Anterior cingulate cortex (tissue), 58 donors: ENCODE results near the gene CDH4.

Source experiments
- DNase-seq, 58 donors: peaks; one replicate each; lab custom pipeline; 2025; lab: John Stamatoyannopoulos, UW

CDH4 gene

DNA sequence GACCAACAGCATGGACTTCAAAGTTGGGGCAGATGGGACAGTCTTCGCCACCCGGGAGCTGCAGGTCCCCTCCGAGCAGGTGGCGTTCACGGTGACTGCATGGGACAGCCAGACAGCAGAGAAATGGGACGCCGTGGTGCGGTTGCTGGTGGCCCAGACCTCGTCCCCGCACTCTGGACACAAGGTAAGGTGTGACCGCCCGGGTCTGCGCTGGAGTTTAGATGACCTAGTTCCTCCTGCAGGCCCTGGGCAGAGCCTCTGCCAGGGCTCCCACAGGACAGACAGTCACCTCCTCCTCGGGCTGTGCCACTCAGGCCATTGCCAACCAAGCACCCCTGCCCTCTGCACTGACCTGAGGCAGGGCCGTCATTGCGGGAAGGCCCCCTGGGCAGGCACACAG, 491.5 kb downstream of the CDH4 start:
- no peak for DNase-seq

- DNase-seq, result no peak
Measured at GRCh38 chr20:61744691-61745396, 492.8 kb downstream of the CDH4 start.

DNA sequence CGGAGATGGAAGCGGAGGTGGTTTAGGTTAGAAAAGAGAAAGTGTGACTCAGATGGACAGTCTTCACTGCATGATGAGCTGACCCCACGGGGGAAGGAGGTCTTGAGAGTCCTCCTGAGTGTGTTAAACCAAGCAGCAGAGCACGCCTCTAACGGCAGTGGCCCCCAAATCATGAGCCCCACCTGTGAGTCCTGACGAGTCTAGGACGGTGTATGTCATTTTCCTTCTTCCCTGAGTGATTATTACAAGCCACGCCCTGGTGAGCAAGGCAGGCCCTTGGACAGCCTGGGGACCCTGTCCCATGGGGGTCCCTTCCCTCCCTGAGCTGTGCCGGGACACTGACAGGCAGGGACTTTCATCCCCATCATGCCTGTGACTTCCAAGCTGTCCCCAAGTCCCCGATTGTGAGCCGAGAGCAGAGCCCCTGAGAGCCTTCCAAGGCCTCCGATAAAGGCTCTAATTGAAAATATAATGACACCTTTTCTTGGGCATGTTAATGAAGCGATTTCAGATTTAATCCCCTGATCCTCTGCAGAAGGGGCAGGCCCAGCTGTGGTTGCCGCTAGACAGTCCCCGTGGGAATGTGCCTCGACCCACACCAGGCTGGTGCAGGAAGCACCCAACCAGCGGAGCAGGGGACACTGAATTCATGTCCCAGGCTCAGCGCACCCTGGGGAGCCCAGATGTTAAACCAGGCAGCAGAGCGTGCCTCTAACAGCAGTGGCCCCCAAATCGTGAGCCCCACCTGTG, 493.5 kb downstream of the CDH4 start:
- DNase-seq, result no peak

DNA sequence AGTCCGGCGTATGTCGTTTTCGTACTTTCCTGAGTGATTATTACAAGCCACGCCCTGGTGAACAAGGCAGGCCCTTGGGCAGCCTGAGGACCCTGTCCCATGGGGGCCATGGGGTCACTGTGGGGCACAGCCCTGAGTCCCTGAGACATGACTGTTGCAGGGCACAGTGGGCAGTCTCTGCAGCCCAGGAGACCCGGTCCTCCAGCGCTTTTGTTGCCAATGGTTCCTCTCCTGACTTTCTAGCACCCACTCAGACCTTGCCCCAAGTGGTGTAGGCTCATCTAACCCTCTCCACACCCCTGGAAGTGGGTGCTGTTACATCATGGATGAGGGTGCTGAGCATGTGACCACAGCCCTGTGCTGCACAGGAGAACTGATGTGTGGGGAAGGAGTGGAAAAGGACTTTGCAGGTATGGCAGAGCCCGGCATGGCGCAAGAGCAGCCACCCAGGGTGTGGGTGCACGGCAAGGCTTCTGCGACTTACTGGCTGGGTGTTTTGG, 494.1 kb downstream of the CDH4 start:
- no peak for DNase-seq

DNA sequence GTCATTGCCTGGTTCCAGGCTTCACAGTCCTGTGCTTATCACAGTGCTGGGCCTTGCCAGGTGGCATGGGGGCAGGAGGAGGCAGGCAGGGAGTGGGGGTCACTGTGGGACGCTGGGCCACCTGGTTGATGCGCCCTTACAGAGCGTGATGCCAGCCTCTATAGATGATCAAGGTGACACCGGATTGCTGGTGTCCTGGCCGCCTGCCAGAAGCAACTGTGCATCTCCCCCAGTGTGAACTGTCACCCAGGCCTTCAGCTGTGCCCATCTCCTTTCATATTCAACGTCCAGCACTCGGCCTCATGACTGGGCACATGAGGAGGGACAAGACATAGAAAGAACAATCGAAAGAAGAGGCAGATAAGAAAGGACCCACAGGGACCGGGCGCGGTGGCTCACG, 494.7 kb downstream of the CDH4 start:
- DNase-seq, result no peak

DNA sequence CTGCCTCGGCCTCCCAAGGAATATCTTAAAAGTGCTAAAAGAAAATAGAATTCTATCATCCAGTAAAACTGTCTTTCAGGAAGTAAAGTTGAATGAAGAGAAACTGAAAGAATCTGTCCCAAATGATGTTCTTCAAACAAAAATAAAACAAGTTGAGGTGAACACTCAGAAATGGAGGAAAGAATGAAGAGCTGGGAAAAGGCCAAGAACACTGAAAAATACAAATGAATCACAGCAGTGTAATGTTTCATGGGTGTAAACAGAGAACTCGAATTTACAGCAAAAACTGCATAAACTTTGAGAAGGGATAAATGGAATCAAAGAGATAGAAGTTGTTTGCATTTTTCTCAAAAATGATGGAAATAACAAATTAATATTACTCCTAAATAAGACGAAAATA, 496.3 kb downstream of the CDH4 start:
- no peak for DNase-seq

DNA sequence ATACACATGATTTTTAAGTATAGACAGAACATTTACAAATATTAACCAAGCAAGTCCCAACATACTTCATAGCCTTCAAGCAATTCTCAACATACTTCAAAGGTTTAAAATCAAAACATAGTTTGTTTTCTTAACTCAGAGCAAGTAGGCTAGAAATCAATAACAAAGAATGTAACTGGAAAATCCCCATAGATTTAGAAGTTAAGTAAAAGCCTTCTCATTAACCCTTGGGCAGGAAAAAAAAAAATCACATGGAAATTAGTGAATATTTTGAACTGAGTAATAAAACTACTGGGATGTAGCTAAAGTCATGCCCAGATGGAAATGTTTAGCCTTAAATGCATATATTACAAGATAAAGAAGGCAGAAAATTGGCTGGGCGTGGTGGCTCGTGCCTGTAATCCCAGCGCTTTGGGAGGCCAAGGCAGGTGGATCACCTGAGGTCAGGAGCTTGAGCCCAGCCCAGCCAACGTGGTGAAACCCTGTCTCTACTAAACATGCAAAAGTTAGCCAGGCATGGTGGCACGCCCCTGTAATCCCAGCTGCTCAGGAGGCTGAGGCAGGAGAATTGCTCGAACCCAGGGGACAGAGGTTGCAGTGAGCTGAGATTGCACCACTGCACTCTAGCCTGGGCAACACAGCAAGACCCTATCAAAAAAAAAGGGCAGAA, 497.5 kb downstream of the CDH4 start:
- DNase-seq, result no peak

- no peak for DNase-seq
Measured at GRCh38 chr20:61750093-61750492, 498.0 kb downstream of the CDH4 start.

DNA sequence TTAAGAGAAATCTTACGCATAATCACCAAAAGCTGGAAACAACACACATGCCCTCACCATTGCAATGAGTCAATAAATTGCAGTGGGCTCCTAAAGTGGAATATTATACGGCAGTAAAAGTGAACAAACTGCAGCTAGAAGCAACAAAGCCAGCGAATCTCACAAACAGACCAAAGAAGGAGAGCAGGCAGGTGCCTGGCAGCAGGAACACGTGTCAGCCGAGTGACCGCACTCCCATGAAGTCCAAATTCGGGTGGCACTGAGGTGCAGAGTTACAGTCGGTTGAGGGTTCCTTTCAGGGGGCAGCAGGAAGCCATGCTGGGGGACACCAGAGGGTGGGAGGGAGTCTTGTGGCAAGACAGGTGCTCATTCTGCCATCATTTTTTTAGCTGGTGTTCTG, 500.5 kb downstream of the CDH4 start:
- no peak for DNase-seq

DNA sequence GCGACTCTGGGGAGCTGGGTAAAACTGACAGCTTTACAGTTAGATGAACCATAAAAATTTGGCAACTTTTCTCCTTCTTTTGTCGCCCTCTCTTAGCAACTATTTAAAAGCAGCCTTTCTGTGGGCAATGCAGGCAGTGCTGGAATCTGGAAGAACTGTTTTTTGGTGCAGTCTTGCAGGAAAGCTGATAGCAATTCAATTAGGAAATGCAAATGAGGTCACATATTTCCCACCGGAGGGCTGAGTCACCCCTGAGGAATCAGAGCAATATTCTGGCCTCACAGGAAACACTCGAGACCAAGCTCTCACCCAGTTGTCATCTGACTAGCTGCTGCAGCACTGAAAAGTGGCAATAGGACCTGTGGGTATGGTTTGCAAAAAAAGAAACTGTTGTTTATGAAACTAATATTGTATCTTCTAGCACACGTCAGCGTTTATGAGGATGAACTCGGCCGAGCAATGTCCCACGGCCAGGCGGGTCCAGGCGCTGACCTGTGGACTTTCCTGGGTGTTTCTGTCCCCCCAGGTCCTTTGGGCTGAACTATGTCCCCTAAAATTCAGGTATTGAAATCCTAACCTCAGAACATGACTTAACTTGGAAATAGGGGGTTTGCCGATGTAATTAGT, 501.4 kb downstream of the CDH4 start:
- peak in 14 of 58 donors; percentile 6 to 61 (median 30) for DNase-seq

GRCh38 chr20:61753987-61754956, 502.2 kb downstream of the CDH4 start:
- DNase-seq, result no peak

GRCh38 chr20:61754976-61755778, 503.1 kb downstream of the CDH4 start:
- no peak for DNase-seq

DNA sequence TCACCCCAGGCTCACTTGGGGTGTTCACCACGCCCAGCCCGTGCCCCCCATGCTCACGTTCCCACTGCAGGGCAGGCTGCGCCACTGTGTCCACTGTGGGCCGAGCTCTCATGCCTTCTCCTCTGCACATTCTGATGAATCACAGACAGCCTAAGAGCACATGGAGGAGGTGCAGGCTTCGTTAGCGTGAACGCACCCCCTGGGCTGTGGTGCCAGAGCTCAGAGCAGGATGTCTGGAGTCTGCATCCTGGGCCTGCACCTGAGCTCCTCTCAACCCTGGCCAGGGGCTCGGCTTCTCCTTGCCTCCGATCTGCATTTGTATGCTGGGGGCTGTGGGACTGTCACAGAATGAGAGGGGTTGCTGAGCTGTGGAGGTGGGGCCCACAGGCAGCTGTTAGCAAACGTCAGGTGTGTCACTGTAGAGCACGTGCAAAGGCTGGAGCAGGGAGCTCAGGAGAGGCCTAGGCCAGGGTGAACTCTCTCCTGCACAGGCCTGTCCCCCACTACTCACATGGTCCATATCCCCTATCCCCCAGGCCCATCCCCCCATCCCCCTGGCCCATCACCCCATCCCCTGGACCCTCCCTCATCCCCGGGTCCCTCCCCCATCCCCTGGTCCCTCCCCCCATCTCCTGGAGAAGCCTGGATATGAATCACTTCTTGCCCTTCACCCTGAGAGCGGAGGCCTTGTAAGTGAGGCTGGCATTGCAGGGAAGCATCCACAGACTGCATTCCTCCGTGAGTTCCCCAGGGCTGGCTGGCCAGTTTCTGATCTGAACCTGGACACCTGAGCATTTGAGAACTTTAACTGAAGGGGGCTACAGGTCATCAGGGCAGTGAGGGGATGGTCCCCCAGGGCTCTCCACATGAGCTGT, 504.1 kb downstream of the CDH4 start:
- DNase-seq, result no peak

DNA sequence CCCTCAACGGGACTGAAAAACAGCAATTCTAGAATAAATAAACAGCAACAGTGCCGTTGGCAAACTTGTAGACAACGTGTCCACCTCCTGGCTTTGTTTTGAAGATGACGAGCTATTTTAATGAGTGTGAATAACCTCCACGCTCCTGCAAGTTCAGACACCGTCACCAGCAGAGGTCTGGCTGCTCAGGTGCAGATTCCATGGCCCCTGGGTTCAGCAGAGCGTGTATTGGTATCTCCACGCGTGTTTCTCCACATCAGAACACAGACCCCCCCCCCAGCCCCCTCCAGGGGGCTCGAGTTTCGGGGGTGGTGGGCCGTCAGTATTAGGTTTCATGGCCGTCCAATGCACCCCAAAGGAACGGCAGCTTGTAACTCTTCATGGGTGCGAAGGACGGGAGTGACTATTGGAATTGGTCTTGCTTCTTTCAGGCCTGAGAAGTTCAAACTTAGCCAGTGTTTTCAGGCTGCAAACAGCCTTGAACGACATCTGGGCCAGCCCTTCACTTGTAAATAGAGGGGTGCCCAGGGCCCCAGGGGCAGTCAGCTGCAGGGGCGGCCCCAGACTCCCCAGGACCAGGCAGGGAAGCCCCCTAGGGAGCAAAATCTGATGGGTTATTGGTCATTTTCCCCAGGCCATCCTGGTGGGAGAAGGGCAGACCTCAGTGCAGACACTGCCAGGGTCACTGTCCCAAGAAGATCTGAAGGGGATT, 505.1 kb downstream of the CDH4 start:
- no peak for DNase-seq

DNA sequence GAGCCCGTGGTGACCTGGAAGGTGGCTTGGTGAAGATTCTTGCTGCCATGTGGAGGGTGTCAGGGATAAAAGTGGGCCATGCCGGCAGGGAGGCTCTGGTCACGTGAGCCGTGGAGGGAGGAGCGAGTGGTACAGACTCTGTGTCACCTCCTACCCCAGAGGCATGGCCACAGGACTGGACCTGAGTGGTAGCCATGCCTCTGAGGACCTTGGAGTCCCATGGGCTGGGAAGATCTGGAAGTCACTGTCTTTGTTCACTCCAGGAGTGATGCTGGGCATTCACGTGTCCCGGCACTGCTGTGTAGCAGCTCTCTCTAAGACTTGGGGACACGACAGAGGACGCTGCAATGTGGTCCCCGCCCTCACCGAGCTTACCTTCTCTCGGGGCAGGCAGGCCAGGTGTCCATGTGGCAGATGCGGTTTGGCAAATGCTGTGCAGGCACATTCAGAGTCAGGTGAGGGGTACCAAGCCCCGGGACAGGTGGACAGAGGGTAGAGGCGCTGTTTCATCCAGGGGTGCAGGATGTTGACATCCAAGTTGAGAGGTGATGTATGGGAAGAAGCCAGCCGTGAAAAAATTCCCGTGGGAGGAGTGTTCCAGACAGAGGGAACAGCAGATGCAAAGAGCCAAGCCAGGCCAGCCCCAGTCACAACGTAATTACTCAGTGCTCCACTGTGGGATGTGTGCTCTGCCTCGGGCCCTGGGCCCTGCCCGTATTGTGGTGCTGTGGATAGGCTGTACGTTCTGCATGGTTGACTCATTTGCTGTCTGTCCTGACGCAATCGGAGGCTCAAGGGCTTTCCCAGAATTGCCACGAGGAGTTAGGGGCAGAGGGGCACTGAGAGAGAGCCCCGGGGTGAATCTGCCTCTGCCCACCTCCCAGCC, 505.9 kb downstream of the CDH4 start:
- DNase-seq, result no peak

DNA sequence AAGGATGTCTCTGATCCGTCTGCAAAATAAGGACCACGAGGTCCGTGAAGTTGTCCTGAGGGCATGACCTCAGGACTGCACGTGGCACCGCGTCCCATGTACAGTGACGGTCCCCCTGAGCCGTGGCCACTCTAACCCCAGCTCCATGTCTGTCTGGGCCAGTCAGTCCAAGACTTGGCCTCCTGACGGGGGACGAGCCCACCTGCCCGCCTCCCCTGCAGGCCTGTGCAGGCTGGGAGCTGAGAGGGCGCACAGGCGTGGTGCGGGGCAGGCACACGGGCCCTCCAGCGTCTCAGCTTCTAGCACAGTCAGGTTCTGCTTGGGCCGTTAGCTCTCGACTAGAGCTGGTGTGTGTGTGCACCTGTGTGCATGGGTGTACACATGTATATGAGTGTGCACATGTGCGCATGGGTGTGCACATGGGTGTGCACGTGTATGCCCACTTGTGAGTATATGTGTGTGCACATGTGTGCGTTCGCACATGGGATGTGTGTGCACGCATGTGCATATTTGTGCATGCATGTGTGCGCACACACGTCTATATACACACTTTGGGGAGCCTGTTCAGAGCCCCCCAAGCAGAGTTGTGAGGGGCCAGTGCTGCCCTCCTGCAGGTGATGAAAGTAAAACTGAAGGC, 506.6 kb downstream of the CDH4 start:
- DNase-seq, result no peak
